KOPT-K1 (cell line): ENCODE data around the gene ANXA2.
"Not testable (repeated sequence)": the region's sequence is repeated elsewhere in the genome, so short reads cannot be mapped to it uniquely, and the experiment has no call there.

Source experiments
- H3K27ac ChIP-seq: fragments of 200-600 bp; sonication (generic); 2 replicates; pipeline ENCODE4 v1.5.1; 2016; ENCODE audit warnings: antibody characterized with exemption, mild to moderate bottlenecking, low read depth, low read length; ENCODE audit not compliant: poor library complexity, severe bottlenecking
- H3K36me3 ChIP-seq: fragments of 200-600 bp; sonication (generic); 2 replicates; pipeline ENCODE4 v1.5.1; 2017; ENCODE audit warnings: antibody characterized with exemption, mild to moderate bottlenecking, low read length, moderate library complexity; ENCODE audit not compliant: insufficient read depth
- H3K9me3 ChIP-seq: fragments of 200-600 bp; sonication (generic); 2 replicates; pipeline ENCODE4 v1.5.1; 2017; ENCODE audit warnings: antibody characterized with exemption, low read length, mild to moderate bottlenecking; ENCODE audit not compliant: insufficient read depth, poor library complexity, severe bottlenecking

ANXA2 gene

GRCh38 chr15:60337076-60337475 is 60.7 kb downstream of the ANXA2 start:
- no peak overlapping the region for H3K27ac ChIP-seq
- no peaks in the 10 kb centered on the region for H3K36me3 ChIP-seq

GRCh38 chr15:60335296-60335695 is 62.5 kb downstream of the ANXA2 start:
- not testable (repeated sequence) for H3K36me3 ChIP-seq, H3K27ac ChIP-seq, H3K9me3 ChIP-seq

More at GRCh38 chr15:60337076-60337475, 60.7 kb downstream of the ANXA2 start:
- no peaks in the 10 kb centered on the region for H3K9me3 ChIP-seq

- Histone ChIP-seq H3K27ac (no peak overlapping the region), H3K36me3 (no peaks in the 10 kb centered on the region), H3K9me3 (no peaks in the 10 kb centered on the region)
These were observed 68.8 kb downstream of the ANXA2 start for GRCh38 chr15:60328852-60329443.

- H3K9me3 ChIP-seq: no peaks in the 10 kb centered on the region
- no peak overlapping the region for H3K27ac ChIP-seq
- H3K36me3 ChIP-seq: no peaks in the 10 kb centered on the region
These were observed 70.7 kb downstream of the ANXA2 start for GRCh38 chr15:60326824-60327654.

DNA sequence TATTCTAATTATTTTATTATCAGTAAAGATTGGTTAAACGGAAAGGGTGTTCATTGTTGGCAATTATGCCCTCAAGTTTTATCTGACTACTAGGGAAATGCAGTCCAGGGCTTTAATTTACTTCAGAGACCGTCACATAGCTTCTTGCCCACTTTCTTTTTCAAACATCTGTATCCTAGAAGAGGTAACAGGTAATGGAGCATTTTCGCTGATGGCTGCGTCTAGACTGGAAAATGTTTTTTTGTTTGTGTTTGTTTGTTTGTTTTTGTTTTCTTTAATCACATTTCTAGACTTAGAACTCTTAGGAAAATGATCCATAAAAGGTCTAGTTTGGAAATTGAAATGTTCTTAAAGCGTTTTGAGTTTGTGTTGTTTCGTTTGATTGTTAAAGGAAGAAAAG is 71.4 kb downstream of the ANXA2 start:
- Histone ChIP-seq H3K36me3 (no peaks in the 10 kb centered on the region), H3K9me3 (no peaks in the 10 kb centered on the region), H3K27ac (no peak overlapping the region)

DNA sequence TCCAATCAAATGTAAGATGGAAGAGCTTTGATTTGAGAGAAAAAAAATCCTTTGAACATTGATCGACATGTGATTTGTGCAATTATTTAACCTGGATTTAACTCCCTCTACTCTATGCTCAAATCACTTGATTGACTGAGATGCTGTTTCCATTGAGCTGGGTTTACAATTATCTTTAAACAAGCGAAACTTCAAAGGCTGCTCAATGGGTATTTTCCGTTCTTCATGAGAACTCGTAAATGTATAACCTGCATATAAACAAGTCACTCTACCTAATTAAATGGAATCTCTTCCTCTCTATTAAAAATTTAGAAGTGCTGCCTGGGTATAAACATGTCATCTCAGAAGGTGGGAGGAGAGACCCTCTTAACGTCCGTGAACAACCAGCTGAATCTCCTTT is 71.9 kb downstream of the ANXA2 start:
- Histone ChIP-seq H3K36me3 (no peaks in the 10 kb centered on the region), H3K27ac (no peak overlapping the region), H3K9me3 (no peaks in the 10 kb centered on the region)

GRCh38 chr15:60324706-60325438 is 72.9 kb downstream of the ANXA2 start:
- H3K27ac ChIP-seq: no peak overlapping the region
- no peaks in the 10 kb centered on the region for H3K9me3 ChIP-seq
- no peaks in the 10 kb centered on the region for H3K36me3 ChIP-seq

DNA sequence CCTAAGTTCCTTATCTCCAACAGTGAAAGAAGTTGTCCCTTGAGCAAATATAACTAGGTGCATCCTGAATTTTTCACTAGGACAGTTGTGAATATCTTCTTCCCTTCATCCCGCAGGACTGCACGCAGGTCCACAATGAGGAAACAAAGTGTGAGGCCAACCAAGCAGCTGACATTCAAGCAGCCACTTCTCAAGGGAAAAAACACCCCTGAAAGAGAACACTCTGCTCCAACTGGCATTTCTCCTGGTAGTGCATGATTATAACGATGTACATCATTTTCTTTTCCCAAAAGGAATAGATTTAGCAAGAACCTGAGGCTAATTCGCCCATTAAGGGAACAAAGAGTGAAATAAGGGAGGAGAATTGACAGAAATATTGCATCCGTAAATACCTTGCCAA is 74.5 kb downstream of the ANXA2 start:
- Histone ChIP-seq H3K27ac (no peak overlapping the region), H3K36me3 (no peaks in the 10 kb centered on the region), H3K9me3 (no peaks in the 10 kb centered on the region)

DNA sequence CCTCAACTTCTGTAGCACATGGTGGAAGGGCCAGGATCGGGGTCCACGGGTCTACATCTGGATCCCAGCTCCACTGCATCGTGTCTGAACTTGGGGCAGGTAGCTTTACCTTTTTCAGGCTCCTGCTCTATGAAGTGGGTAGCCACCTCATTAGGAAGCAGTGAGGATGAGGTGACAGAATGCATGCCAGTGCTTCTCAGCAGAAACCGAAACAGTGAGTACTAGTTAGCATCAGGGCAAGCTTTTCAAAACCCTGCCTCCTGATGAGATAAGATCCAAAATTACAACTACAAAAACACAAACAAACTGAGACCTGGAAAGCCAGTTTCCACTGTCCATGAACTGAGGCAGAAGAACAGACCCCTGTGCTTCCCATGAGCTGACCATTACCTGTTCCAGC is 77.4 kb downstream of the ANXA2 start:
- H3K27ac ChIP-seq: no peak overlapping the region
- H3K36me3 ChIP-seq: no peaks in the 10 kb centered on the region
- no peaks in the 10 kb centered on the region for H3K9me3 ChIP-seq

- no peaks in the 10 kb centered on the region for H3K9me3 ChIP-seq
These were observed 79.4 kb downstream of the ANXA2 start for GRCh38 chr15:60318216-60318867.

GRCh38 chr15:60316961-60317360 is 80.8 kb downstream of the ANXA2 start:
- Histone ChIP-seq H3K36me3 (no peaks in the 10 kb centered on the region), H3K9me3 (no peaks in the 10 kb centered on the region), H3K27ac (no peak overlapping the region)

More at GRCh38 chr15:60318216-60318867, 79.4 kb downstream of the ANXA2 start:
- no peaks in the 10 kb centered on the region for H3K36me3 ChIP-seq
- H3K27ac ChIP-seq: no peak overlapping the region

DNA sequence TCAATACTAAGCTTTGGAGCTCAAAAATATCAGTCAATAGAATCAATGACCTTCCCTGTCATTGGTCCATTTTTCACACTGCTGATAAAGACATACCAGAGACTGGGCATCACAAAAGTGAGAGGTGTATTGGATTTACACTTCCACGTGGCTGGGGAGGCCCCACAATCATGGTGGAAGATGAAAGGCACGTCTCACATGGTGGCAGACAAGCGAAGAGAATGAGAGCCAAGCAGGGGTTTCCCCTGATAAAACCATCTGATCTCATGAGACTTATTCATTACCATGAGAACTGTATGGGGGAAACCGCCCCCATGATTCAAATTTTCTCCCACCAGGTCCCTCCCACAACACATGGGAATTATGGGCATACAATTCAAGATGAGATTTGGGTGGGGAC is 81.9 kb downstream of the ANXA2 start:
- H3K36me3 ChIP-seq: no peaks in the 10 kb centered on the region
- H3K27ac ChIP-seq: no peak overlapping the region
- no peaks in the 10 kb centered on the region for H3K9me3 ChIP-seq

DNA sequence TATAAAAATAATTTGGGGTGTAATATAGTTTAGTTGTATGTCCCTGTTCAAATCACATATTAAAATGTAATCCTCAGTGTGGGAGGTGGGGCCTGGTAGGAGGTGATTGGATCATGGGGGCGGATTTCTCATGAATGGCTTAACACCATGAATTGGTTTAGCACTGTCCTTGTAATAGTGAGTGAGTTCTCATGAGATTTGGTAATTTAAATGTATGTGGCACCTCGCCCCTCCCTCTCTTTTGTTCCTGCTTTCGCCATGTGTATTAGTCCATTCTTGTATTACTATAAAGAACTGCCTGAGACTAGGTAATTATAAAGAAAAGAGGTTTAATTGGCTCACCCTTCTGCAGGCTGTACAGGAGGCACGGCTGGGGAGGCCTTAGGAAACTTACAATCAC is 83.9 kb downstream of the ANXA2 start:
- Histone ChIP-seq H3K27ac (no peak overlapping the region), H3K36me3 (no peaks in the 10 kb centered on the region), H3K9me3 (no peaks in the 10 kb centered on the region)

- Histone ChIP-seq H3K27ac (no peak overlapping the region), H3K9me3 (no peaks in the 10 kb centered on the region), H3K36me3 (no peaks in the 10 kb centered on the region)
These were observed 90.8 kb downstream of the ANXA2 start for GRCh38 chr15:60307034-60307433.

DNA sequence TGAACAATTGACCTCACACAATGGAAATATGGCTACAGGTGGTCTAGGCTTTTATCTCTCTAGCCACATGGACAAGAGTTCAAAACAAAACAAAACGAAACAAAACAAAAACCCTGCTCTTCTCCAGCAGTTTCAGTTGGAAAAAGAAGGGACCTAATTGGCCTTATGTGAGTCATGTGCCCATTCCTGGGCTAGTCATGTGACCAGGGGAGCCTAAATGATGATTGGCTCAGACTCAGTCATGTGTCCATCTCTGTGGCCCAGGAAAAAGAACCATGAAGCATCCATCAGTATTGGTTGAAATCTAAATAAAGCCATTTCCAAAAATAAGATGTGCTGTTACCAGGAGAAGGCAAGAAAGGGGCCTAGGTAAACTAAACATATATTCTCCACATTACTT is 96.8 kb downstream of the ANXA2 start:
- Histone ChIP-seq H3K27ac (no peak overlapping the region), H3K36me3 (no peaks in the 10 kb centered on the region), H3K9me3 (peaks cover under 1% of the 10 kb centered on the region)
